ENCODE results near the gene TFCP2. TPM values are rescaled to one million over a fixed set of nuclear protein-coding genes. Genes with fewer than 3 reads are reported as not detected.
A peak's percentile ranks its signal among the peaks of the same experiment; 100 is the strongest.

TFCP2 gene
- total RNA-seq, 5 donors from 2014 or later (not counting 1 experiment from before 2014, with no cell fraction given), result 26.8 to 31.8 (median 30.0) TPM

DNA sequence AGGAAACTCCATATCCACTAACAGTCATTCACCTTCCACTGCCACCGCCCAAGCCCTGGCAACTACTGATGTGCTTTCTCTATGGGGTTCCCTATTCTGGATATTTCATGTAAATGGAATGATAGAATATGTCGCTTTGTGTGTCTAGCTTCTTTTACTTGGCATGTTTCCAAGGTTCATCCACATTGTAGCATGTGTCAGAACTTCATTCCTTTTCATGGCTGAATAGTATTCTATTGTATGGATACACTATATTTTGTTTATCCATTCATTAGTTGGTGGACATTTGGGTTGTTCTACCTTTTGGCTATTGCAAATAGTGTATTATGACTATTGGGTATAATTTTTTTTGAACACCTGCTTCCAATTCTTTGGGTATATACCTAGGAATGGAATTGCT is 36.3 kb upstream of the TFCP2 start:
- H3K27me3 ChIP-seq (replicated peaks in 1 of 2; ENCODE audit: control insufficient read depth in 2 of 2, extremely low read depth in 1 of 2, insufficient read depth in 2 of 2, low read length in 1 of 2), result no peaks in the 10 kb centered on the region
- DNase-seq, result no peak
- POLR2A ChIA-PET, result no interaction called here
- Mint-ChIP-seq H3K27me3 (no peaks in the 10 kb centered on the region), H3K27ac (peak overlapping the region in 1 of 2 donors; percentile 31), H3K36me3 (peaks cover 17% of the 10 kb centered on the region), H3K9me3 (no peaks in the 10 kb centered on the region), H3K4me1 (peaks cover 0 to 7% (median 2%) of the 10 kb centered on the region in 3 donors), H3K4me3 (no peak overlapping the region)
- no peak for ATAC-seq (replicated peaks in 1 of 4)
- WGBS (ENCODE audit: insufficient coverage), result no CpG with 5 or more reads among the region's 2 CpGs
- H3K9me3 ChIP-seq, result no peaks in the 10 kb centered on the region
- no peaks in the 10 kb centered on the region for H3K36me3 ChIP-seq (ENCODE audit: control insufficient read depth in 2 of 2, extremely low read depth in 1 of 2, insufficient read depth in 1 of 2, low read length in 1 of 2)
- no peaks in the 10 kb centered on the region for H3K4me1 ChIP-seq (ENCODE audit: control insufficient read depth in 1 of 2, extremely low read depth in 1 of 2, insufficient read depth in 2 of 2, low read length in 2 of 2)
- CTCF ChIA-PET, result no interaction called here
- H3K27ac ChIP-seq (ENCODE audit: low read length), result no peak overlapping the region
- H3K4me3 ChIP-seq (ENCODE audit: control insufficient read depth in 1 of 2, extremely low read depth in 1 of 2, low read length in 1 of 2), result no peak overlapping the region

DNA sequence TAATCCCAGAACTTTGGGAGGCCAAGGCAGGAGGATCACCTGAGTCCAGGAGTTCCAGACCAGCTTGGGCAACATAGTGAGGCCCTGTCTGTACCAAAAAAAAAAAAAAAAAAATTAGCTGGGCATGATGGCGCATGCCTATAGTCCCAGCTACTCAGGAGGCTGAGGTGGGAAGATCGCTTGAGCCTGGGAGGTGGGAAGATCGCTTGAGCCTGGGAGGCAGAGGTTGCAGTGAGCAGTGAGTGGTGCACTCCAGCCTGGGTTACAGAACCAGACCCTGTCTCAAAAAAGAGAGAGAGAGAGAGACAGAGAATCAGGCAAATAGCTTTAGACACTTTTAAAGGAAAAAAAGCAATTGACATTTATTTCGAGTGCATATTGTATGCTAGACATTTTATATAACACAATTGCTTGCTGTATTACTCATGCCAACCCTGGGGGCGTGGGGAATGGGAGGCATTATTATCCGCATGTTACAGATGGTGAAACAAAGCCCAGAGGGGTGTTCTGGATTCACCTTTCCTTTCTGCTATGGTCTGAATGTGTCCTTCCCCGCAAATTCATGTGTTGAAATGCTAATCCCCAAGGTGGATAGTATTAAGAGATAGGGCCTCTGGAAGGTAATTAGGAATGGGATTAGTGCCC is 35.2 kb upstream of the TFCP2 start:
- H3K27ac Mint-ChIP-seq, result peak overlapping the region in 1 of 2 donors; percentile 58
- no CpG with 5 or more reads among the region's 7 CpGs for WGBS (ENCODE audit: insufficient coverage)
- H3K4me1 Mint-ChIP-seq, result peaks cover 6 to 12% (median 8%) of the 10 kb centered on the region in 3 donors

DNA sequence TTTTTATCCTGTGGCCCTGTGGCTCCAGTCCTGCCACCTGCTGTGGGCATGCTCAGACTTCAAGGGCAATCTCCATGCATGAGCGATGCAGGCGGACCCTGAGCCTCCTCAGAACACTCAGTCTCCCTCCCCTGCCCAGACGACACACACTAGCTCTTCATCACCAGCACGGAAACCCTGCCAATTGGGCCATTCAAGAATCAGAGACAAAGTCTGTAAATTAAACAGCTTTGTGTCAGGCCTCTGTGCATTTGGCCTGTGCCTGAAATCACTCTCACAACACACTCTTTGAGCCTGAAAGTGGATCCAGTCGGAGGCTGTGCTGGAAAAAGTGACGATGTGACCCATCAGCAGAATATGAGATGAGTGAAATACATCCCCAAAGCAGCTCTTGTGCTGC is 32.4 kb upstream of the TFCP2 start:
- ATAC-seq (replicated peaks in 1 of 4), result no peak
- ChIA-PET CTCF (interaction anchor here in 1 of 2 donors (0.7 kb wide), 2 partner anchors 31 to 123 kb away, joined by 3 to 7 read pairs; no protein-coding TSS in a partner anchor), POLR2A (no interaction called here)
- Mint-ChIP-seq H3K9me3 (no peaks in the 10 kb centered on the region), H3K27ac (peak overlapping the region in 1 of 2 donors; percentile 15), H3K4me3 (no peak overlapping the region), H3K4me1 (peaks cover 7 to 23% (median 13%) of the 10 kb centered on the region in 3 donors), H3K27me3 (no peaks in the 10 kb centered on the region), H3K36me3 (peaks cover 17% of the 10 kb centered on the region)
- Histone ChIP-seq H3K4me3 (ENCODE audit: control insufficient read depth in 1 of 2, extremely low read depth in 1 of 2, low read length in 1 of 2) (no peak overlapping the region), H3K4me1 (ENCODE audit: control insufficient read depth in 1 of 2, extremely low read depth in 1 of 2, insufficient read depth in 2 of 2, low read length in 2 of 2) (peaks cover 2 to 14% of the 10 kb centered on the region in 2 experiments), H3K9me3 (no peaks in the 10 kb centered on the region), H3K36me3 (ENCODE audit: control insufficient read depth in 2 of 2, extremely low read depth in 1 of 2, insufficient read depth in 1 of 2, low read length in 1 of 2) (no peaks in the 10 kb centered on the region), H3K27me3 (replicated peaks in 1 of 2; ENCODE audit: control insufficient read depth in 2 of 2, extremely low read depth in 1 of 2, insufficient read depth in 2 of 2, low read length in 1 of 2) (no peaks in the 10 kb centered on the region), H3K27ac (ENCODE audit: low read length) (no peak overlapping the region)
- no peak for DNase-seq
- 95% methylated on average over 4 of the region's 6 CpGs for WGBS (ENCODE audit: insufficient coverage)

More for the DNA sequence above, 35.2 kb upstream of the TFCP2 start:
- H3K4me3 Mint-ChIP-seq, result no peak overlapping the region
- peaks cover 2 to 9% of the 10 kb centered on the region in 2 experiments for H3K4me1 ChIP-seq (ENCODE audit: control insufficient read depth in 1 of 2, extremely low read depth in 1 of 2, insufficient read depth in 2 of 2, low read length in 2 of 2)
- no peaks in the 10 kb centered on the region for H3K9me3 Mint-ChIP-seq
- no peaks in the 10 kb centered on the region for H3K27me3 Mint-ChIP-seq
- ATAC-seq (replicated peaks in 1 of 4) (no peak), DNase-seq (no peak)
- no peaks in the 10 kb centered on the region for H3K9me3 ChIP-seq
- no peak overlapping the region for H3K4me3 ChIP-seq (ENCODE audit: control insufficient read depth in 1 of 2, extremely low read depth in 1 of 2, low read length in 1 of 2)
- CTCF ChIA-PET, result interaction anchor here in 1 of 2 donors (0.6 kb wide), 1 partner anchor 68 kb away, joined by 4 read pairs; no protein-coding TSS in a partner anchor
- H3K36me3 Mint-ChIP-seq, result peaks cover 22% of the 10 kb centered on the region
- no peaks in the 10 kb centered on the region for H3K36me3 ChIP-seq (ENCODE audit: control insufficient read depth in 2 of 2, extremely low read depth in 1 of 2, insufficient read depth in 1 of 2, low read length in 1 of 2)
- POLR2A ChIA-PET, result interaction anchor here in 1 of 2 donors (0.6 kb wide), 1 partner anchor 9 kb away, joined by 3 read pairs; no protein-coding TSS in a partner anchor
- no peak overlapping the region for H3K27ac ChIP-seq (ENCODE audit: low read length)
- H3K27me3 ChIP-seq (replicated peaks in 1 of 2; ENCODE audit: control insufficient read depth in 2 of 2, extremely low read depth in 1 of 2, insufficient read depth in 2 of 2, low read length in 1 of 2), result no peaks in the 10 kb centered on the region

DNA sequence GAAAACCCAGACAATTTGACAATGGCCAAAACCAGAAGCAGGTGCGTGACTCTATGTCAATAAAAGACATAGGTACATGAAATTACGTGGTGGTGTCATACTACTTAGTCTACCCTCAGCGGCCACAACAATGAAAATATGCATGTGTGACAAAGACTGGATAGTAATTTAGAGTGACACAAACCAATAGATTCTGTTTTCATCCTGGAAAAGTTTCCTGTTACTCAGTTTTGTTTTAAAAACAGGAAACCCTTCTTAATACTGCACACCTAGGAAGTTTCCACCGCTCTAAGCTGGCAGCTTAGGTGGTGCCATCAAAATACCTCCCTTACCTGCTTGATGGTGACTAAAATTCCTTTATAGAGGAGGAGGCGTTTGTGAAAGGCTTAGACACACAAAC is 29.8 kb upstream of the TFCP2 start:
- peak in 3 of 35 experiments; percentile 6 to 43 (median 7) for DNase-seq
- Histone ChIP-seq H3K9me3 (no peaks in the 10 kb centered on the region), H3K4me1 (ENCODE audit: control insufficient read depth in 1 of 2, extremely low read depth in 1 of 2, insufficient read depth in 2 of 2, low read length in 2 of 2) (peaks cover 2 to 14% of the 10 kb centered on the region in 2 experiments), H3K27me3 (replicated peaks in 1 of 2; ENCODE audit: control insufficient read depth in 2 of 2, extremely low read depth in 1 of 2, insufficient read depth in 2 of 2, low read length in 1 of 2) (no peaks in the 10 kb centered on the region), H3K27ac (ENCODE audit: low read length) (no peak overlapping the region), H3K36me3 (ENCODE audit: control insufficient read depth in 2 of 2, extremely low read depth in 1 of 2, insufficient read depth in 1 of 2, low read length in 1 of 2) (peaks cover 0 to 4% of the 10 kb centered on the region in 2 donors), H3K4me3 (ENCODE audit: control insufficient read depth in 1 of 2, extremely low read depth in 1 of 2, low read length in 1 of 2) (no peak overlapping the region)
- Mint-ChIP-seq H3K4me1 (peaks cover 7 to 23% (median 13%) of the 10 kb centered on the region in 3 donors), H3K27ac (peak overlapping the region in 1 of 2 donors; percentile 89), H3K4me3 (peak overlapping the region in 1 of 3 donors; percentile 17), H3K36me3 (peaks cover 8% of the 10 kb centered on the region), H3K27me3 (no peaks in the 10 kb centered on the region), H3K9me3 (no peaks in the 10 kb centered on the region)
- peak in 3 of 4 experiments; percentile 54 to 80 (median 71) for ATAC-seq (replicated peaks in 1 of 4)
- ChIA-PET CTCF (no interaction called here), POLR2A (no interaction called here)
- 73% methylated on average over 2 of the region's 5 CpGs for WGBS (ENCODE audit: insufficient coverage)

DNA sequence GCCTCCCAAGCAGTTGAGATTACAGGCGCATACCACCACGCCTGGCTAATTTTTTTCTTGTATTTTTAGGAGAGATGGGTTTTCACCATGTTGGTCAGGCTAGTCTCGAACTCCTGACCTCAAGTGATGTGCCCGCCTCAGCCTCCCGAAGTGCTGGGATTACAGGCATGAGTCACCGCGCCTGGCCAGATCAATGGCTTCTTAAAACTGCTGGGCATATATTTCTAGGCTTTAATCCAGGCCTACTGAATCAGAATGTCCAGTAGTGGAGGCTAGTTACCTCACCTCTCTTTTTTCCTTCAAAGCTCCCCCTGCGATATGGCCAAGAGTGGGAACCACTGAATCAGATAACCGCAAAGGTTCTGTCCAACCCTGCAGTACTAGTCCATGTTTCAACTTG is 27.9 kb upstream of the TFCP2 start:
- H3K27ac Mint-ChIP-seq, result peak overlapping the region in 1 of 2 donors; percentile 39
- 93% methylated on average over 5 of the region's 9 CpGs for WGBS (ENCODE audit: insufficient coverage)
- ChIA-PET CTCF (no interaction called here), POLR2A (no interaction called here)
- H3K9me3 ChIP-seq, result no peaks in the 10 kb centered on the region
- no peak overlapping the region for H3K4me3 ChIP-seq (ENCODE audit: control insufficient read depth in 1 of 2, extremely low read depth in 1 of 2, low read length in 1 of 2)
- peaks cover 2 to 14% of the 10 kb centered on the region in 2 experiments for H3K4me1 ChIP-seq (ENCODE audit: control insufficient read depth in 1 of 2, extremely low read depth in 1 of 2, insufficient read depth in 2 of 2, low read length in 2 of 2)
- H3K36me3 ChIP-seq (ENCODE audit: control insufficient read depth in 2 of 2, extremely low read depth in 1 of 2, insufficient read depth in 1 of 2, low read length in 1 of 2), result peaks cover 0 to 8% of the 10 kb centered on the region in 2 donors
- DNase-seq, result no peak
- H3K4me1 Mint-ChIP-seq, result peaks cover 7 to 23% (median 13%) of the 10 kb centered on the region in 3 donors
- no peak overlapping the region for H3K4me3 Mint-ChIP-seq
- peaks cover 7% of the 10 kb centered on the region for H3K36me3 Mint-ChIP-seq
- no peak for ATAC-seq (replicated peaks in 1 of 4)
- no peaks in the 10 kb centered on the region for H3K27me3 Mint-ChIP-seq
- no peak overlapping the region for H3K27ac ChIP-seq (ENCODE audit: low read length)
- H3K9me3 Mint-ChIP-seq, result no peaks in the 10 kb centered on the region
- H3K27me3 ChIP-seq (replicated peaks in 1 of 2; ENCODE audit: control insufficient read depth in 2 of 2, extremely low read depth in 1 of 2, insufficient read depth in 2 of 2, low read length in 1 of 2), result no peaks in the 10 kb centered on the region

DNA sequence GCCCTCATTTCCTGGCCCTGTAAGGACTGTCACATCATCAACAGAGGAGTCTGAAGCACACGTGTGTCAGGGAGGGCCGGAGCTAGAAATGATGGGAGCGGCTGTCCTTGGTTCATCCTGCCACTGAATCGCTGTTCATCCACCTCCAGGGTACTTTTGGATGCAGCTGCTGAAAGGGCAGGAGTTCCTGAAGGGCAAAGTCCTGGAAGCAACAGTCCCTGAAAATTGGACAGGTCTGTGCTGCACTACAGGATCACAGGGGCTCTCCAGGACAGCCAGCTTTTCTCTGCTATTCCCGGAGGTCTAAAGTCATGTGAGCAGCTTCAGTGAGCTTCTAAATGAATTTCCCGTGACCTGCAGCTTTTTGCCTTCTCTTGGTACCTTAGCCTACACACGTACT is 27.2 kb upstream of the TFCP2 start:
- Mint-ChIP-seq H3K4me3 (no peak overlapping the region), H3K27me3 (no peaks in the 10 kb centered on the region), H3K9me3 (no peaks in the 10 kb centered on the region), H3K36me3 (peaks cover 7% of the 10 kb centered on the region), H3K27ac (no peak overlapping the region), H3K4me1 (peaks cover 7 to 21% (median 13%) of the 10 kb centered on the region in 3 donors)
- Histone ChIP-seq H3K9me3 (no peaks in the 10 kb centered on the region), H3K4me3 (ENCODE audit: control insufficient read depth in 1 of 2, extremely low read depth in 1 of 2, low read length in 1 of 2) (no peak overlapping the region), H3K4me1 (ENCODE audit: control insufficient read depth in 1 of 2, extremely low read depth in 1 of 2, insufficient read depth in 2 of 2, low read length in 2 of 2) (peaks cover 2 to 14% of the 10 kb centered on the region in 2 experiments), H3K36me3 (ENCODE audit: control insufficient read depth in 2 of 2, extremely low read depth in 1 of 2, insufficient read depth in 1 of 2, low read length in 1 of 2) (peaks cover 0 to 8% of the 10 kb centered on the region in 2 donors), H3K27me3 (replicated peaks in 1 of 2; ENCODE audit: control insufficient read depth in 2 of 2, extremely low read depth in 1 of 2, insufficient read depth in 2 of 2, low read length in 1 of 2) (no peaks in the 10 kb centered on the region), H3K27ac (ENCODE audit: low read length) (no peak overlapping the region)
- WGBS (ENCODE audit: insufficient coverage), result 100% methylated on average over 4 of the region's 7 CpGs
- DNase-seq, result no peak
- ChIA-PET POLR2A (no interaction called here), CTCF (no interaction called here)
- ATAC-seq (replicated peaks in 1 of 4), result no peak
